ENCODE results near the gene RFX6.

RFX6 gene

GRCh38 chr6:116895935-116896334 is 18.9 kb downstream of the RFX6 start:
- no peak for DNase-seq (ENCODE audit: low read depth)

GRCh38 chr6:116902634-116903033 is 25.6 kb downstream of the RFX6 start:
- no peak for DNase-seq (ENCODE audit: low read depth)

GRCh38 chr6:116922853-116923548 is 46.0 kb downstream of the RFX6 start:
- DNase-seq (ENCODE audit: low read depth): no peak

GRCh38 chr6:116924245-116924644 is 47.2 kb downstream of the RFX6 start:
- DNase-seq (ENCODE audit: low read depth): no peak

GRCh38 chr6:116925088-116925794 is 48.2 kb downstream of the RFX6 start:
- DNase-seq (ENCODE audit: low read depth): no peak

GRCh38 chr6:116928677-116929076 is 51.6 kb downstream of the RFX6 start:
- no peak for DNase-seq (ENCODE audit: low read depth)

- DNase-seq (ENCODE audit: low read depth): no peak
Observed at GRCh38 chr6:116929825-116930224, 52.8 kb downstream of the RFX6 start.

GRCh38 chr6:116931456-116931855 is 54.4 kb downstream of the RFX6 start:
- DNase-seq (ENCODE audit: low read depth): no peak

GRCh38 chr6:116932496-116932895 is 55.5 kb downstream of the RFX6 start:
- no peak for DNase-seq (ENCODE audit: low read depth)

- DNase-seq (ENCODE audit: low read depth): no peak
Observed at GRCh38 chr6:116933485-116933884, 56.4 kb downstream of the RFX6 start.

GRCh38 chr6:116938305-116938704 is 61.3 kb downstream of the RFX6 start:
- no peak for DNase-seq (ENCODE audit: low read depth)

GRCh38 chr6:116941727-116942126 is 64.7 kb downstream of the RFX6 start:
- no peak for DNase-seq (ENCODE audit: low read depth)

GRCh38 chr6:116945809-116946208 is 68.8 kb downstream of the RFX6 start:
- DNase-seq (ENCODE audit: low read depth): no peak

GRCh38 chr6:116948533-116949304 is 71.7 kb downstream of the RFX6 start:
- DNase-seq (ENCODE audit: low read depth): no peak

- DNase-seq (ENCODE audit: low read depth): no peak
Observed at GRCh38 chr6:116949964-116950363, 72.9 kb downstream of the RFX6 start.

GRCh38 chr6:116954335-116954734 is 77.3 kb downstream of the RFX6 start:
- no peak for DNase-seq (ENCODE audit: low read depth)

GRCh38 chr6:116954938-116955337 is 77.9 kb downstream of the RFX6 start:
- DNase-seq (ENCODE audit: low read depth): no peak

GRCh38 chr6:116955773-116956172 is 78.7 kb downstream of the RFX6 start:
- no peak for DNase-seq (ENCODE audit: low read depth)

- DNase-seq (ENCODE audit: low read depth): no peak
Observed at GRCh38 chr6:116963972-116964371, 86.9 kb downstream of the RFX6 start.

GRCh38 chr6:116966675-116967576 is 89.9 kb downstream of the RFX6 start:
- no peak for DNase-seq (ENCODE audit: low read depth)

- no peak for DNase-seq (ENCODE audit: low read depth)
Observed at GRCh38 chr6:116969211-116969863, 92.3 kb downstream of the RFX6 start.
